Pancreas (tissue), 10 donors: ENCODE measurements around the gene MARCHF11. TPM values are rescaled to one million over a fixed set of nuclear protein-coding genes. Genes with fewer than 3 reads are reported as not detected.

Experiments used
- ATAC-seq, 4 donors: fragments of 200-7000 bp; cut with Tn5 transposase; one replicate each; pipeline versions ENCODE4 v1.8.0 to v1.9.1; 2020; ENCODE audit warnings: mild to moderate bottlenecking in 4 of 4, moderate library complexity in 4 of 4
- DNase-seq, 6 donors: peaks; one replicate each; pipeline ENCODE4 v3.0.0-alpha.2; 2020
- FAIRE-seq: peaks from 2 replicates; lab custom pipeline; 2012; peaks lifted over from hg19 to GRCh38; lab: Jason Lieb, UNC
- H3K27ac ChIP-seq, 4 donors: fragments of 200-600 bp; sonication (generic); 1 replicate in 3 of 4; 2 replicates in 1 of 4; pipeline versions ENCODE4 v1.5.0 to v1.8.0; 2020
- H3K27me3 ChIP-seq, 4 donors: fragments of 200-600 bp; one replicate each; pipeline ENCODE4 v1.8.0; 2021
- H3K36me3 ChIP-seq, 3 donors: fragments of 200-600 bp; sonication (generic) in 1 of 3; one replicate each; pipeline versions ENCODE4 v1.5.0 to v1.8.0; 2020 to 2021
- H3K4me1 ChIP-seq, 3 donors: fragments of 200-600 bp; one replicate each; pipeline ENCODE4 v1.8.0; 2021
- H3K4me3 ChIP-seq, 4 donors: fragments of 200-600 bp; sonication (generic) in 2 of 4; one replicate each; pipeline versions ENCODE4 v1.5.0 to v1.8.0; 2020 to 2021
- H3K9me3 ChIP-seq, 4 donors: fragments of 200-600 bp; one replicate each; pipeline ENCODE4 v1.8.0; 2021
- WGBS, 2 donors: extraction: QIAGEN DNeasy Blood & Tissue Kit; methylation state at CpG; one replicate each; pipeline ENCODE4 v1.1.7; 2013; 5-methylcytosine and 5-hydroxymethylcytosine counted together
- intact Hi-C, 3 donors: fragments of 100-400 bp; cut with DNase I; formaldehyde crosslinking; loops; one replicate each; pipeline versions ENCODE4 v1.11.1 to v1.14.2; 2022
- polyA plus RNA-seq, 2 donors: library from polyadenylated mRNA; stranded (reverse); fragments of 200-250 nt; gene quantifications; one replicate each; pipeline ENCODE4 v1.2.3, GENCODE V29; 2013
- total RNA-seq, 6 donors: library from RNA; stranded (reverse); fragmentation: NEBNext Ultra II Directional in 4 of 6; extraction: Animal tissue kit (Norgen Biotek cat#: 25700) in 4 of 6; gene quantifications; one replicate each; pipeline versions ENCODE4 v1.2.1 to v1.2.4, GENCODE V29; 2021 to 2023
- TF ChIP-seq, protein P1 (sequence below), 4 donors: fragments of 200-600 bp; sonication (generic) in 3 of 4; IDR thresholded peaks; one replicate each; pipeline versions ENCODE4 v1.5.0 to v1.8.0; 2021; ENCODE audit warnings: antibody characterized with exemption in 4 of 4
- donor health status: healthy with polysubstance abuse.
- donor health status: DM: no; HTN: no; CAD: no; lungs with moderate emphysema.
- donor health status: DM: no; HTN: no; CAD: no.
- donor health status: control.
- donor health status: control.
- donor health status: Bipolar disorder and iron deficiency.
- donor health status: DM: yes; HTN: yes; CAD: no.
- donor health status: DM: no; HTN: no; CAD: no.
- donor health status: DM: no; HTN: no; CAD: no.
- donor health status: DM: yes; HTN: yes; CAD: no.

The MARCHF11 gene
- total and polyA plus RNA-seq, 8 donors: 0.19 to 2.6 (median 0.47) TPM

DNA sequence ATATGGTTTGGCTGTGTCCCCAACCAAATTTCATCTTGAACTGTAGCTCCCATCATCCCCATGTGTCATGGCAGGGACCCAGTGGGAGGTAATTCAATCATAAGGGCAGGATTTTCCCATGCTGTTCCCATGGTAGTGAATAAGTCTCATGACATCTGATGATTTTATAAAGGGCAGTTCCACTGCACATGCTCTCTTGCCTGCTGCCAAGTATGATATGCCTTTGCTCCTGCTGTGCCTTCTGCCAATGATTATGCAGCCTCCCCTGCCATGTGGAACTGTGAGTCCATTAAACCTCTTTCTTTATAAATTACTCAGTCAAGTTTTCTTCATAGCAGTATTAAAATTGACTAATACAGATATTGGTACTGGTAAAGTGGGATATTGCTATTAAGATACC lies 42.4 kb downstream of the MARCHF11 start:
- Histone ChIP-seq H3K4me1 (no peaks in the 10 kb centered on the region), H3K4me3 (no peak overlapping the region), H3K9me3 (no peaks in the 10 kb centered on the region), H3K27me3 (no peaks in the 10 kb centered on the region), H3K27ac (no peak overlapping the region), H3K36me3 (no peaks in the 10 kb centered on the region)
- DNase-seq (no peak), FAIRE-seq (no peak), ATAC-seq (no peak)
- TF ChIP-seq, protein P1, sequence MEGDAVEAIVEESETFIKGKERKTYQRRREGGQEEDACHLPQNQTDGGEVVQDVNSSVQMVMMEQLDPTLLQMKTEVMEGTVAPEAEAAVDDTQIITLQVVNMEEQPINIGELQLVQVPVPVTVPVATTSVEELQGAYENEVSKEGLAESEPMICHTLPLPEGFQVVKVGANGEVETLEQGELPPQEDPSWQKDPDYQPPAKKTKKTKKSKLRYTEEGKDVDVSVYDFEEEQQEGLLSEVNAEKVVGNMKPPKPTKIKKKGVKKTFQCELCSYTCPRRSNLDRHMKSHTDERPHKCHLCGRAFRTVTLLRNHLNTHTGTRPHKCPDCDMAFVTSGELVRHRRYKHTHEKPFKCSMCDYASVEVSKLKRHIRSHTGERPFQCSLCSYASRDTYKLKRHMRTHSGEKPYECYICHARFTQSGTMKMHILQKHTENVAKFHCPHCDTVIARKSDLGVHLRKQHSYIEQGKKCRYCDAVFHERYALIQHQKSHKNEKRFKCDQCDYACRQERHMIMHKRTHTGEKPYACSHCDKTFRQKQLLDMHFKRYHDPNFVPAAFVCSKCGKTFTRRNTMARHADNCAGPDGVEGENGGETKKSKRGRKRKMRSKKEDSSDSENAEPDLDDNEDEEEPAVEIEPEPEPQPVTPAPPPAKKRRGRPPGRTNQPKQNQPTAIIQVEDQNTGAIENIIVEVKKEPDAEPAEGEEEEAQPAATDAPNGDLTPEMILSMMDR (IDR thresholded peaks at IDR 0.05): no peak
- intact Hi-C loops: no loop called here

DNA sequence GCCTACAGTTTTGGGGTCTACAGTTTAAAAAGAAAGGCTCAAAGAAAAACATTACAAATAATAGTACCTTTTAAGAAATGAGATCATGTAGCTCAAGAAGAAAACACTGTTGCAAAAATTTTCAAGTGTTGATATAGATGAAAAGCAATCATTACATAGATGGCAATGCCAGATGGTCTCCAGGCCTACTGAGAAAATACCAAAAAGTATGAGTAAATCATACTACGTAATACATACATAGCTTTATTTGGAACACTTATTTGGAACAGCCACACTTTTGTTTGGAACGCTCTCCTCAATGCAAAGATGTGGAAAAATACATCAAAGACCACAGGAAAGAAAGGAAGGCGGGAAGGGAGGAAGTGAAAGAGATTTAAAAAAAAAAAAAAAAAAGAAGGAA lies 44.1 kb downstream of the MARCHF11 start:
- Histone ChIP-seq H3K4me1 (no peaks in the 10 kb centered on the region), H3K4me3 (no peak overlapping the region), H3K36me3 (no peaks in the 10 kb centered on the region), H3K9me3 (no peaks in the 10 kb centered on the region), H3K27ac (no peak overlapping the region), H3K27me3 (no peaks in the 10 kb centered on the region)
- intact Hi-C loops: no loop called here
- no peak for FAIRE-seq
- WGBS, 2 donors: 73 to 77% methylated on average over 3 of the region's 3 CpGs
- TF ChIP-seq, protein P1 (IDR thresholded peaks at IDR 0.05): no peak
- DNase-seq: no peak
- no peak for ATAC-seq

DNA sequence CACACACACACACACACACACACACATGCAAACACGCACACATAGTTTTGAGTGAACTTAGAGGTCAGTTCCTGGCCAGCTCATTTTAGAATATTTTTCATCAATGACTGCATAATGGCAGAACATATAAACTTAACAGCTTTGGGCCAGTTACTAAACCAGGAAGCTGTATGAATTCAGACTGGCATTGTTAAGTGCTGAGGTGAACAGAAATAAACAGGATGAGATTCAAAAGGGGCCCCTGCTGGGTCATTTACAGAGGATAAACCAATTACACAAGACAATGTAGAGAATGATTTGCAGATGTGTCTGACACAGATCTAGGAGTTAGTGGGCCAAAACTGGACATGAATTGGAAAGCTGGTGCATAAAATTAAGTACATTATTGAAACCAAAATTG lies 44.6 kb downstream of the MARCHF11 start:
- no peak overlapping the region for H3K4me3 ChIP-seq
- no peaks in the 10 kb centered on the region for H3K9me3 ChIP-seq
- no peak for FAIRE-seq
- 70 to 81% methylated on average over 1 of the region's 1 CpG for WGBS, 2 donors
- no peaks in the 10 kb centered on the region for H3K4me1 ChIP-seq
- no peaks in the 10 kb centered on the region for H3K27me3 ChIP-seq
- H3K27ac ChIP-seq: no peak overlapping the region
- no peak for ATAC-seq
- no peak for DNase-seq
- no peaks in the 10 kb centered on the region for H3K36me3 ChIP-seq
- intact Hi-C loops: no loop called here
- TF ChIP-seq, protein P1 (IDR thresholded peaks at IDR 0.05): no peak

DNA sequence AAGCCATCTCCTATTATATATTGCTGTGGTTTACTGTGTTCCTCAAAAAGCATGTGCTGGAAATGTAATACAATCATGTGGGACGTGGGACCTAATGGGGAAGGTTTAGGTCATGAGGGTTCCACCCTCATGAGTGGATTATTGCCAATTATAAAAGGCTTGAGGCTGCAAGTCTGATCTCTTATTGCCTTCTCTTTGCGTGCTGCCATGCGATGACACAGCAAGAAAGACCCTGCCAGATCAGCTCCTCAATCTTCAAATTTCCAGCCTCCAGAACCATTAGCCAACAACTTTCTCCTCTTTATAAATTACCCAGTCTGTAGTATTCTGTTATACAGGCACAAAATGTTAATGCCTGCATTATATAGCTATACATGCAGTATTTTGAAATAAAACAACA lies 45.4 kb downstream of the MARCHF11 start:
- Histone ChIP-seq H3K36me3 (no peaks in the 10 kb centered on the region), H3K9me3 (no peaks in the 10 kb centered on the region), H3K27ac (no peak overlapping the region), H3K4me3 (no peak overlapping the region), H3K4me1 (no peaks in the 10 kb centered on the region), H3K27me3 (no peaks in the 10 kb centered on the region)
- DNase-seq (no peak), FAIRE-seq (no peak), ATAC-seq (no peak)
- TF ChIP-seq, protein P1 (IDR thresholded peaks at IDR 0.05): no peak
- intact Hi-C loops: no loop called here
- 80 to 83% methylated on average over 3 of the region's 3 CpGs for WGBS, 2 donors

DNA sequence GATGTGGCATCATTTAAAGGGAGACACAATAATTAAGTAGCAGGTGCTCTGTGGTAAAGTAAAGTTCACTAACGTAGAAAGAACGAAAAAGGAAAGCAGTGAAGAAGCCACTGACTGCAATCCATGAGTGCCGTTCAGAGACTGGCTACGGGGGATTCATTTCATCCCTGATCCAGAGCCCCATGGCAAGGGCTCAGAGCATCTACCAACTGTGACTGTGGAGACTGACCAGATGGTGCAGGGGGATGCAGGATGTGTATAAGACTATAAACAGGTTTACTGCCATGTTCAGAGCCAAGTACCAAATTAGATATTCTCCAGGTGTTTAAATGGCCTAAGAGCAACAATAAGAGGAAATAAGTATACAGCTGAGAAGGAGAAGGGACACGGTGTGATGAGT lies 47.7 kb downstream of the MARCHF11 start:
- no peak overlapping the region for H3K4me3 ChIP-seq
- no peak overlapping the region for H3K27ac ChIP-seq
- no peaks in the 10 kb centered on the region for H3K27me3 ChIP-seq
- intact Hi-C loops: no loop called here
- FAIRE-seq (no peak), DNase-seq (no peak), ATAC-seq (no peak)
- H3K36me3 ChIP-seq: no peaks in the 10 kb centered on the region
- no peaks in the 10 kb centered on the region for H3K9me3 ChIP-seq
- H3K4me1 ChIP-seq: no peaks in the 10 kb centered on the region
- TF ChIP-seq, protein P1 (IDR thresholded peaks at IDR 0.05): no peak
- 80 to 86% methylated on average over 5 of the region's 5 CpGs for WGBS, 2 donors
